ENCODE measurements around the gene LMLN. TPM values are rescaled to one million over a fixed set of nuclear protein-coding genes. Genes with fewer than 3 reads are reported as not detected.
"Not testable (repeated sequence)": the region's sequence is repeated elsewhere in the genome, so short reads cannot be mapped to it uniquely, and the experiment has no call there.

LMLN gene
- polyA plus RNA-seq, 2 of the 4 experiments (the other 2 are of a cell fraction) = 2.4 to 5.6 TPM

- TF ChIP-seq ELK1 (IDR thresholded peaks at IDR 0.05; ENCODE audit: low read depth, low read length) = no peak
These were observed 3.1 kb downstream of the LMLN start (continued) for GRCh38 chr3:197963019-197963637.

- POLR2A ChIA-PET; FAIRE-seq; H3K27ac ChIP-seq; ATAC-seq; CTCF ChIA-PET; H3K9me3 ChIP-seq; H3K4me1 ChIP-seq; H3K4me2 ChIP-seq; H3K4me3 ChIP-seq; DNase-seq (ENCODE audit: low read depth in 1 of 2, low spot score in 1 of 2): not testable (repeated sequence)
- 81% methylated on average over 8 of the region's 8 CpGs for WGBS (ENCODE audit: missing lambda C conversion rate)
These were observed 7.4 kb downstream of the LMLN start for GRCh38 chr3:197967337-197967989.

- ChIA-PET CTCF (interaction anchor here (1.0 kb wide), 1 partner anchor 9 kb away, joined by 3 read pairs; no protein-coding TSS in a partner anchor), POLR2A (no interaction called here)
- TF ChIP-seq GATA3 (IDR thresholded peaks at IDR 0.05; ENCODE audit: borderline replicate concordance) (no peak), ZC3H11A (IDR thresholded peaks at IDR 0.05) (no peak), SREBF2 (IDR thresholded peaks at IDR 0.05) (no peak), POLR2AphosphoS2 (conservative IDR thresholded peaks at IDR 0.05; ENCODE audit: low read length) (no peak), EP300 (IDR thresholded peaks at IDR 0.05) (no peak), MAX (IDR thresholded peaks at IDR 0.05) (no peak), ZFP36 (IDR thresholded peaks at IDR 0.05; ENCODE audit: borderline replicate concordance, partially characterized antibody) (no peak), CBX2 (IDR thresholded peaks at IDR 0.05; ENCODE audit: borderline replicate concordance, low read depth) (no peak), RFX5 (IDR thresholded peaks at IDR 0.05) (no peak), HEYL (CRISPR knock-in tag; IDR thresholded peaks at IDR 0.05) (no peak)
- Histone ChIP-seq H3K4me2 (no peak overlapping the region), H3K4me3 (no peak overlapping the region), H3K27ac (no peak overlapping the region), H3K4me1 (no peaks in the 10 kb centered on the region), H3K9me3 (0 out of 3 replicates have a peak, but pooled peaks cover 4% of the 10 kb centered on the region)
- no peak for ATAC-seq
- WGBS (ENCODE audit: missing lambda C conversion rate) = 31% methylated on average over 3 of the region's 3 CpGs
- no peak for DNase-seq (ENCODE audit: low read depth in 1 of 2, low spot score in 1 of 2)
- no peak for FAIRE-seq
These were observed 10.6 kb downstream of the LMLN start for GRCh38 chr3:197970588-197970987.

- Histone ChIP-seq H3K27ac (no peak overlapping the region), H3K4me1 (no peaks in the 10 kb centered on the region), H3K4me3 (no peak overlapping the region), H3K4me2 (no peak overlapping the region), H3K9me3 (0 out of 3 replicates have a peak, but pooled peaks cover 4% of the 10 kb centered on the region)
- FAIRE-seq (no peak), ATAC-seq (no peak), DNase-seq (ENCODE audit: low read depth in 1 of 2, low spot score in 1 of 2) (no peak)
- 24% methylated on average over 1 of the region's 1 CpG for WGBS (ENCODE audit: missing lambda C conversion rate)
- ChIA-PET CTCF (no interaction called here), POLR2A (no interaction called here)
- TF ChIP-seq ATOH8 (CRISPR knock-in tag; IDR thresholded peaks at IDR 0.05; ENCODE audit: low read depth) = no peak
- TF ChIP-seq MAFK (IDR thresholded peaks at IDR 0.05; ENCODE audit: partially characterized antibody) = peak; percentile 35
- TF ChIP-seq SMC3 (IDR thresholded peaks at IDR 0.05) = no peak
- TF ChIP-seq MAZ (IDR thresholded peaks at IDR 0.05; ENCODE audit: borderline replicate concordance, low read depth, low read length) = no peak
These were observed 14.0 kb downstream of the LMLN start for GRCh38 chr3:197974016-197974415.

GRCh38 chr3:197975311-197975710, 15.3 kb downstream of the LMLN start:
- Histone ChIP-seq H3K4me3 (no peak overlapping the region), H3K4me1 (no peaks in the 10 kb centered on the region), H3K27ac (no peak overlapping the region), H3K4me2 (no peak overlapping the region), H3K9me3 (0 out of 3 replicates have a peak, but pooled peaks cover 4% of the 10 kb centered on the region)
- no peak for ATAC-seq
- DNase-seq (ENCODE audit: low read depth in 1 of 2, low spot score in 1 of 2) = no peak
- POLR2A ChIA-PET = no interaction called here
- WGBS (ENCODE audit: missing lambda C conversion rate) = 97% methylated on average over 8 of the region's 8 CpGs
- no peak for FAIRE-seq
- CTCF ChIA-PET = no interaction called here
- TF ChIP-seq GATA3 (IDR thresholded peaks at IDR 0.05; ENCODE audit: borderline replicate concordance) = no peak
- no peak for TF ChIP-seq MAZ (IDR thresholded peaks at IDR 0.05; ENCODE audit: borderline replicate concordance, low read depth, low read length)
- no peak for TF ChIP-seq POLR2A (IDR thresholded peaks at IDR 0.05; ENCODE audit: low read length)
- no peak for TF ChIP-seq EP300 (IDR thresholded peaks at IDR 0.05)
- no peak for TF ChIP-seq RAD21 (conservative IDR thresholded peaks at IDR 0.05 in 1 of 2, IDR thresholded peaks at IDR 0.05 in 1 of 2)
- no peak for TF ChIP-seq ZFP36 (IDR thresholded peaks at IDR 0.05; ENCODE audit: borderline replicate concordance, partially characterized antibody)
- no peak for TF ChIP-seq HES2 (IDR thresholded peaks at IDR 0.05)
- TF ChIP-seq MAX (IDR thresholded peaks at IDR 0.05) = no peak
- no peak for TF ChIP-seq USF2 (IDR thresholded peaks at IDR 0.05)
- TF ChIP-seq PHF8 (IDR thresholded peaks at IDR 0.05; ENCODE audit: borderline replicate concordance, low read depth) = no peak
- TF ChIP-seq FOXS1 (CRISPR knock-in tag; IDR thresholded peaks at IDR 0.05) = no peak
- no peak for TF ChIP-seq E2F6 (IDR thresholded peaks at IDR 0.05; ENCODE audit: borderline replicate concordance, low read depth)
- no peak for TF ChIP-seq ESRRA (IDR thresholded peaks at IDR 0.05; ENCODE audit: borderline replicate concordance, low read length)

Measured in A549 (cell line).